ENCODE measurements around the gene MLKL. TPM values are rescaled to one million over a fixed set of nuclear protein-coding genes. Genes with fewer than 3 reads are reported as not detected.

MLKL gene
- total RNA-seq, 1 donor: 10.8 TPM

DNA sequence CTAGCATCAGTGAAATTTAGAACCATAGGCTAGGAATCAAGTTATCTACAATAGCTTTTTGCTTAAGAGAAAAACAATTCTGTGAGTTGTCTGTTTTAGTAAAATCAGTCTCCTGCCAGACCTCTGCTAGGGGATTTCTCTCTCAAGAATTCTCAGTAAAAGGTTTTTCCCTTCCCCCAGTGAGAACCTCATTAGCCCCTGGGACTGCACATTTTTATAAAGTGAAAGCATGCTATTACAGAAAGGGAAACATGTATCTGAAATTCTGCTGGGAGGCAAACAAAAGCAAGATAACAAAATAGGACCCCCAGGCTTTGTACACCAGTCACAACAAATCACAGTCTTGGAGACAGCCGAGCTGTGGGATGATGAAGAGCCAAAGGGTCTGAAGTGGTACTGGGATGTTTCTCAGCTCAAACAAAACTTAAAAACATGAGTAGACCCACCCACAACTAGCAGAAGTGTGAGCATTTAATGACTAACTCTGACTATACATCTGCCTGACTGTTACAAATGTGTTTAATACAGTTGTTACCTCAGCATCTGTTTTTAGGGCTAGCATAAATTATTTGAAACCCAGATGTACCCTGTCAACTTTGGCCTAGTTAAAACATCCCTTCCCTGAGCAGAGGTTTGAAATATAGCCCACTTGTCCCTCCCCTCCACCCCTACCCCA, 73.8 kb downstream of the MLKL start:
- no peak for TF ChIP-seq CTCF (IDR thresholded peaks at IDR 0.05; ENCODE audit: insufficient read depth, low read length)
- H3K4me3 ChIP-seq (ENCODE audit: low read depth, low read length): no peak overlapping the region
- DNase-seq (ENCODE audit: low read depth): peak; percentile 18

GRCh38 chr16:74625500-74626350, 74.9 kb downstream of the MLKL start:
- no peak for TF ChIP-seq CTCF (IDR thresholded peaks at IDR 0.05; ENCODE audit: insufficient read depth, low read length)
- H3K4me3 ChIP-seq (ENCODE audit: low read depth, low read length): no peak overlapping the region
- DNase-seq (ENCODE audit: low read depth): no peak

GRCh38 chr16:74623839-74624235, 76.8 kb downstream of the MLKL start:
- no peak overlapping the region for H3K4me3 ChIP-seq (ENCODE audit: low read depth, low read length)
- TF ChIP-seq CTCF (IDR thresholded peaks at IDR 0.05; ENCODE audit: insufficient read depth, low read length): no peak
- no peak for DNase-seq (ENCODE audit: low read depth)

DNA sequence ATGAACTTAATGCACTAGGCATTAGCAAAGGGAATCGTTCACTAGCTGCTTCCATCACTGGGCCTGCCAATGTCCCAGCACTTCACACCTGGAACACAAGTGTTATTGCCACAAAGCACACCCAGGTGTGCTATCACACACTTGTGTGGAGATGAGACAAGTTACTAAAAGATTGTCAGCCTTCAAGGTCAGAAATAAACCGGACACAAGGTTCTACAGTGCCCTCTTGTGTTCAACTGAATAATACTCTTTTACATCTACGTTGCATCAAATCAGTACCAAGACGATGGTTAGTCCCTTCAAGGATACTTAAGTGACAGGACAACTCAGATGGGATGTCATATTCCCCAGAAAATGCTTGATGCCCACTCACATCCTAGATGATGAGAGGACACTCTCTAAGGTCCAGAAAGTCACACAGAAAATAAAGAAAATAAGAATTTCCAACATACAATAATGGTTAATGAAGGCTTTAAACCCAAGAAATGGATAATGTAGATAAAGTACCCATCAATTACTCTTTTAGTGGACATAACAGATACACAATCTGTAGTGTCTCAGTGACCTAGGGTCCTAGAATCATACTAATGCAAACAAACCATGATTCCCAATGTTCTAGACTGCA, 77.3 kb downstream of the MLKL start:
- peak; percentile 53 for TF ChIP-seq CTCF (IDR thresholded peaks at IDR 0.05; ENCODE audit: insufficient read depth, low read length)
- H3K4me3 ChIP-seq (ENCODE audit: low read depth, low read length): no peak overlapping the region
- DNase-seq (ENCODE audit: low read depth): peak; percentile 68

DNA sequence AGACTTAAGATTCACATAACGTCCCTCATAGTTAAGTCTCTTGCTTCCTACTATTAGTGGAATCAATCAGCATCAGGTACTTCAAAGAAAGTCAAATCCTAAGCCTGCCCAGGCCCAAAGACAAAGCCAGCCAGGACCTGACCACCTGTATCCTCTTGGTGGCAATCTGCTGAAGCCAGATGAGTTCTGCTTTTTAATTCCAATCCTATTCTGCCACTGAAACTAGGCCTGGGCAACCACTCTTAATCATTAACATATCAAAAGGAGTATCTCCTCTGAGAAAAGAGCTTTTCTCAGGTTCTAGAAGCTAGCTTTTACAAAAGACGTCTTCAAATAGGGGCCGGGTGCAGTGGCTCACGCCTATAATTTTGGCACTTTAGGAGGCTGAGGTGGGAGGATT, 78.7 kb downstream of the MLKL start:
- no peak for DNase-seq (ENCODE audit: low read depth)
- no peak for TF ChIP-seq CTCF (IDR thresholded peaks at IDR 0.05; ENCODE audit: insufficient read depth, low read length)
- H3K4me3 ChIP-seq (ENCODE audit: low read depth, low read length): no peak overlapping the region

Other genes with a start within 250 kb of the MLKL start
- gene GLG1, start 93.7 kb downstream of the MLKL start, total RNA-seq (ENCODE audit: low replicate concordance): 119 and 188 TPM in 2 replicates
- gene RFWD3, start 34.0 kb downstream of the MLKL start, total RNA-seq (ENCODE audit: low replicate concordance): 10.7 and 41.2 TPM in 2 replicates
- not detected in 2 replicates for gene FA2H, start 74.0 kb upstream of the MLKL start, total RNA-seq (ENCODE audit: low replicate concordance)

All from fibroblast of the aortic adventitia (primary cell).